Measurements from ENCODE around the gene SPATA20.

- no peak for TF ChIP-seq CTCF (IDR thresholded peaks at IDR 0.05)
- no peak for TF ChIP-seq CREM (CRISPR knock-in tag; IDR thresholded peaks at IDR 0.05)
- TF ChIP-seq EMX1 (CRISPR knock-in tag; IDR thresholded peaks at IDR 0.05), result no peak
- no peak for TF ChIP-seq JUN (CRISPR knock-in tag; IDR thresholded peaks at IDR 0.05)
These were observed 19.7 kb upstream of the SPATA20 start for GRCh38 chr17:50527155-50527762.
